Activated naive CD4-positive, alpha-beta T cell treated with anti-CD3 and anti-CD28 coated beads, Interleukin-2, amount 50 U/mL, for 16 hours (primary cell): ENCODE results near the gene IFT81.
"Not testable (repeated sequence)": the region's sequence is repeated elsewhere in the genome, so short reads cannot be mapped to it uniquely, and the experiment has no call there.

ENCODE experiments used
- DNase-seq: peaks from one replicate; pipeline ENCODE4 v3.0.0-alpha.2; 2020

Gene IFT81

DNA sequence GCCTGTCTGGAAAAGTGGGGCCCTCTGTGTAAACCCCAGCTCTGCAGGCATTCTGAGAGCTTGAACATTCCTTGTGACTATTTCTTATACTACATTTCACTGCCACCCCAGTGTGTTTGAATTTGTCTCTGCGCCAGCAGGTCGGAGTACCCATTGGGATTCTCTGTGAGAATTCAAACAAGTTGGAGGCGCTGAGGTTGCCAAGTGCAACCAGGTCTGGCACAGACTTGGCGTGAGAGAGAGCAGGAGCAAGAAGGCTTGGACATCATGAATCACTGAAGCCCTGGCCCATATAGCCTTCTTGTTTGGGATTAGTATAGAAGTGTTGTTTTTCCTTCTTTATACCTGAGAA is 123.9 kb downstream of the IFT81 start:
- DNase-seq = no peak

DNA sequence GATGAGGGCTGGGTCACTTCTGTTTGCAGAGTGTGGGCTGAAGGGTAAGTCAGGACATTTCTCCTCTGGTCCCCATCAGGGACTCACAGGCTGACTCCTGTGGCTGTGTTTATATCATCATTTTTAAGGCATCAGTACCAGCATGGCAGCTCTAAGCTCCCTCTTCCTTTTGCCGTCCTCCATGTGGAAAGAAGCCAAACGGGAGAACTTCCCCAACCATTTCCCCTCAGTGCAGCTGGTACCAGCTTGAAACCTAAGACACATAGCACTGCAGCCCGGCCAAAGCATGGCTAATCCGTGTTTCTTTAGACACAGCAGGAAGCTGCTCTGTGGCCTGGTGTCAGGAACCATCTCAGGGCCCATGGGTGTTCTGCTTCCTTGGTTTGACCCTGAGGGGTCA is 124.9 kb downstream of the IFT81 start:
- DNase-seq = no peak

DNA sequence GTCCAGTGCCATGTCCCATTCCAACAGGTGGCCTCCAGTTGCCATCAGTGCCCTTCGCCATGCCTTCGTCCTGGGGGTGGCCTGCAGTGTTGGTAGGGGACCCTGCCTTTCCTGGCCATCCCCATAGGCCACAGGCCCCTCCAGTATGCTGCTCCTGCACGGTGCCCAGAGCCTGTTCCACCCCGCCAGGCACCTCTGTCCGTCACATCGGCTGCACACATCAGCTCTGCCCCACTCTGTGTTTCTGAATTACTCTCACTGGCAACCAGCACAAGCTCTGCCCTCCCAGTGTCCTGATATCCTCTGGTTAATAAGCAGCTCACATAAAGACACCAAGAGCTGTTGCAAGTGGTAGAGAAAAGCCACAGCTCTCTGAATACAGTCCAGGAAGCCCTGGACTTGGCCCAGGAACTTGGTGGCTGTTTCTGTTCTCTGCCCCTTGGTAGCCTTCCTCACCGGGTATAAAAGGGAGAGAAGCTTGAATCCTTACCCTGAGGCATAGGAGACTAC is 125.6 kb downstream of the IFT81 start:
- no peak for DNase-seq

DNA sequence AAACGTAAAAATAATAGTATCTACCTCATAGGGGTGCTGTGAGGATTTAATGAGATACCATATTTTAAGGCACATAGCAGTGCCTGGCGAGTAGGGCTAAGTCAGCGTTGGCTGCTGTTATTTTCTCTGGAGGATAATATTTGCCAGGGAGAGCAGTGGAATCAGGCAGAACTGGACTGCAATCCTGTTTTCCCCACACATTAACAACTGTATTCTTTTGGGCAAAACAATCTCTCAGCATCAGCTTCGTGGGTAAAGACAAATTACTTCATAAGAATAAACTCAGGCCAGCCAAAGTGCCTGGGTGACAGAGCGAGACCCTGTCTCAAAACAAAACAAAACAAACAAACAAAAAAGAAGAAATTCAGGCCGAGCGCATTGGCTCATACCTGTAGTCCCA is 127.2 kb downstream of the IFT81 start:
- no peak for DNase-seq

DNA sequence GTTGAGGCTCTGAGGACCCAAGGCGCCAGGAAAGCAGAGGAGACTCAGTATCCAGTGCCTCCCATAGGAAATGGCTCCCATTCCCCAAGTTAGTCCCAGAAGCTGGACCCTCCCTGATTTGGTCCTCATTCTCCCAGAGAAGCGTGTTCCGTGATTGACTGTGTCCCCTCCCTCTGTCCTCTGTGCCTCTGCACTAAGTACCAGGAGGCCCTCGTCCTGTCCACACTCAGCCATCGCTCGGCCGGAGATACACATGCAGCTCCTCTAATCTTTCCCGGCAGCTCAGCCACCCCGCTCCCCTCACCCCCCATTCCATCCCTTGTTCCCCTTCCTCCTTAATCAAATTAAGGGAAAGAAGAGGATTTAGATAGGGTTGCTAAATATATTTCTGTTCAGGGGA is 128.6 kb downstream of the IFT81 start:
- no peak for DNase-seq

DNA sequence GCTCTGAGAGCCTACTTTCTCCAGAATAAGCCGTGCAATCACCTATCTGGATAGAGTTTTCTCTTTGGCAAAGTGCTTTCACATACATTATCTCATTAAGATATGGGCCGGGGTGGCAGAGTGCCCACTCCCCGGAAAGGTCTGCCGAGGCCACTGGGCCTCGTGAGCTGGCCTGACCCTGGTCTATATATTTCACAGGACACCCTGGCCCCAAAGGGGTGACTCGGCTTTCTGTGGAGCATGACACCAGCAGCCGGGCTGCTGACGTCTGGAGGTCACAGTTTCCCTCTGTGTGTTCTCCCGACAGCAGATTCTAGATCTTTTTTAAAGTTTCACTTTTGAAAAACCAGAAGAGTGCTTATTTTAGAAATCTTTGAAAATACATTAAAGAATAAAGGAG is 129.0 kb downstream of the IFT81 start:
- DNase-seq = no peak

DNA sequence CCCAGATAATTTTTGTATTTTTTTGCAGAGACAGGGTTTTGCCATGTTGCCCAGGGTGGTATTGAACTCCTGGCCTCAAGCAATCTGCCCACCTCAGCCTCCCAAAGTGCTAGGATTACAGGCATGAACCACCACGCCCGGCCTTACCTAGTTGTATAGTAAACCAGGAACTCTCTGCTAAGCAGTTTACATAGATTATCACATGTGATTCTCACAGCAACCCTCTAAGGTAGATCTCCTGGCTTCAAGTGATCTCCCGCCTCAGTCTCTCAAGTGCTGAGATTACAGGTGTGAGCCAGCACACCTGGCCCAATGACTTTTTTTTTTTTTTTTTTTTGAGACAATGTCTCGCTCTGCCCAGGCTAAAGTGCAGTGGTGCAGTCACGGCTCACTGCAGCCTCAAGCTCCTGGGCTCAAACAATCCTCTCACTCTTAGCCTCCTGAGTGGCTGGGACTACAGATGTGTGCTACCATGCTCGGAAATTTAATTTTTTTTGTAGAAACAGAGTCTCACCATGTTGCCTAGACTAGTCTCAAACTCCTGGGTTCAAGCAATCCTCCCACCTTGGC is 130.9 kb downstream of the IFT81 start:
- no peak for DNase-seq

DNA sequence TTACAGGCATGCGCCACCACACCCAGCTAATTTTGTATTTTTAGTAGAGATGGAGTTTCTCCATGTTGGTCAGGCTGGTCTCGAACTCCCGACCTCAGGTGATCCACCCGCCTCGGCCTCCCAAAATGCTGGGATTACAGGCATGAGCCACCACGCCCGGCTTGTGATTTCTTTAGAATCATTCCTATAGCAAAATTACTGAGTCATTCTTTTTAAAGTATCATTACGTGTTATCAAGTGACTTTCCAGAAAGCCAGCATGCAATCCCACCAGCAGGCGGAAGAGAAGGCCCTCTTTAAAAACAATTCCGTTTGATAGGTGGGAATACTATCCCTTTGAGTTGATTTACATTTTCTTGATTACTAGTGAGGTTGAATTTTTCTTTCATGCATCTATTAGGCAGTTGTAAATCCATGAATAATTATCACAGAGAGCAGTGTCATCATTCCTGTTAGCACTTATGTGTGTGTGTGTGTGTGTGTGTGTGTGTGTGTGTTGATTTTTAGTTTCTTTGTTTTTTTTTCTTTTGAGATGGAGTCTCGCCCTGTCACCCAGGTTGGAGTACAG is 131.8 kb downstream of the IFT81 start:
- not testable (repeated sequence) for DNase-seq

DNA sequence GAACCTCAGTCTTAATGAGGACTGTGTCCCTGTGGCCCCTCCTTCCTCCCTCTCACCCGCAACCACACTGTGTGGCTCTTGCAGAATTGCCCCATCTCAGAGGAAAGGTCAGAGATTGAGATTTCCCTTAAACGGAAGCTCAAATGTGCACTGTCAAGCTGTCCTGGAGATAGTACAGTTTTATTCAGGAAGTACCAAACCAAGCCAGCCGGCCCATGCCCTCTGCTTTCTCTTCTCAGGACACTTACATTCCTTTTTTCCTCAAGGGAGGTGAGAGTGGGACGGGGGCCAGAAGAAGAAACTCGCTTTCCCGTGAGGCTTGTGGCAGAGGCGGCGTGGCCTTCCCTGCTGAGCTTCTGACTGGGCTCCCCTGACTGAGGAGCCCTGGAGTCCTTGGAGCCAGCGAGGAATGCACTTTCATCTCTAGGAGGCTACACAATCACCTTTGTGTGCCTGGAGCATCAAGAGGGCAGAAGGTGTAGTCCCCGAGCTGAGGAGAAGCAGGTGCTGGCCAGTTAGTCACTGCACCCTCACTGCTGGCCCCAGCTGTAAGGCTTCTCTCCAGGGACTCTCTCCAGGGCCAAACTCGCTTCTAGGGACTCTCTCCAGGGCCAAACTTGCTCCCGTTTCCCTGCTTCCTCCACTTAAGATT is 132.7 kb downstream of the IFT81 start:
- DNase-seq = no peak

DNA sequence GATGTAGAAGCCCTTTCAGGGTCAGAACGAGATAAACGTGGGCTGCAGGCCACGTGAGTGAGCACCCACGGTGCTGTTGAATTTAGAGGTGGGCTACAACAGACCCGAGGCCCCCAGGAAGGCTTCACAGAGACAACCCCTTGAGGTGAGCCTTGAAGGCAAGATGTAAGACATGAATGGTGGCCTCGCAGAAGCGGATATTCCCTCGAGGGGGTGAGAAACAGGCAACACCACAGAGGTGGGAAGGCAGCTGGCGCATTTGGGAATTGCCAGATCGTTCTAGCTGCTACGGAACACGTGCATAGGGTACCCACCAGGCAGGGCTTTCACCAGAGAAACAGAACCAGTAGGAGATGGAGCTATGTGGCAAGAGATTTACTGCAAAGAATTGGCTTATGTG is 134.3 kb downstream of the IFT81 start:
- DNase-seq = no peak

DNA sequence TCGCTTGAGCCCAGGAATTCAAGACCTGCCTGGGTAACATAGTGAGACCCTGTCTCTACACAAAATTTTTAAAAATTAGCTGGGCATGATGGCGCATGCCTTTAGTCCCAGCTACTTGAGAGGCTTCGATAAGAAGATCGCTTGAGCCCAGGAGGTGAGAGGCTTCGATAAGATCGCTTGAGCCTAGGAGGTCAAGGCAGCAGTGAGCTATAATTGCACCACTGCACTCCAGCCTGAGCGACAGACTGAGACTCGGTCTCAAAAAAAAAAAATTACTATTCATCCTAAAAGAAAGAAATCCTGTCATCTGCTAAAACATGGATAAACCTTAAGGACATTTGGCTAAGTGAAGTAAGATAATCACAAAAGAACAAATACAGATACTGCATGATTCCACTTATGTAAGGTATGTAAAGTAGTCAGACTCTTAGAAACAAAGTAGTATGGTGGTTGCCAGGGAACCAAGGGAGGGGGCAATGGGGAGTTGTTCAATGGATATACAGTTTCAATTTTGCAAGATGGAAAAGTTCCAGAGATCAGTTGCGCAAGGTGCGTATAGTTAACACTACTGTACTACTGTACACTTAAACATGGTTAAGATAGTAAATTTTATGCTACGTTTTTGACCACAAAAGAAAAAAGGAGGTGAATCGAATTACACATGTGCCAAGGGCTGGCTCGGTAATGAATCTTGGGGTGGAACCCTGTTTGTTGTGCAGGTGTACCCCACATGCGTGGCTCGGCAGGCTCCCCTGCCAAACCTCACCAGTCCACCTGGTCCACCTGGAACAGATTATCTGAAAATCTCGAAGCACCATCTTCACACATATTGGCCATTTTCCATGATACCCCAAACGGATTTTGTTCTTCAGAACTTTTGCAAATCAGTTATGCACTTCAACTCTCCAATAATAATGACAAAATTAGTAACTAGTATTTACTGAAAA is 138.6 kb downstream of the IFT81 start:
- no peak for DNase-seq

DNA sequence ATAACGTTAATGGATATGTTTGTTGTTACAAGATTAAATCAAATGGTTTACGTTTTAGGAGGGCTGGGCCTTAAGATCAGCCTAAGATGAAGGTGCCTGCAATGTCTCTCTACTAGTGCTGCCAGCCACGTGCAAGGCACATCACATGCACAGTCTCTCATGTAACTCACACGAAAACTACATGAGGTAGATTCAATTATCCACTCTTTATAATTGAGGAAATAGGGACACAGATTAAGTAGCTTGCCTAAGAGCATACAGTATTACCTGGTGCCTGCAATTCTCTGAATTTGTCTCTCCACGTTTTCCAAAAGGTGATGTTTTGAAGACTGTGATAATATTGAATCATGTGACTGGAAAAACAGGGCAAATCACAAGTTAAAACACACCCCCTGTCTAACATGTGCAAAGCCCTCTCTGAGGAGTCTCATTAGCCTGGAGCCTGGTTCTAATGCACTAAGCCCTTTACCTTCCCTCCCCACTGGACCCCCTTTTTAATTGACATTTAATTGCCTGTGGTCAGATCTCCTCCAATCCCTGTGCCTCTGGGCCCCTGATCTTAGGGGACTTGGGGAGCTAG is 142.3 kb downstream of the IFT81 start:
- no peak for DNase-seq

DNA sequence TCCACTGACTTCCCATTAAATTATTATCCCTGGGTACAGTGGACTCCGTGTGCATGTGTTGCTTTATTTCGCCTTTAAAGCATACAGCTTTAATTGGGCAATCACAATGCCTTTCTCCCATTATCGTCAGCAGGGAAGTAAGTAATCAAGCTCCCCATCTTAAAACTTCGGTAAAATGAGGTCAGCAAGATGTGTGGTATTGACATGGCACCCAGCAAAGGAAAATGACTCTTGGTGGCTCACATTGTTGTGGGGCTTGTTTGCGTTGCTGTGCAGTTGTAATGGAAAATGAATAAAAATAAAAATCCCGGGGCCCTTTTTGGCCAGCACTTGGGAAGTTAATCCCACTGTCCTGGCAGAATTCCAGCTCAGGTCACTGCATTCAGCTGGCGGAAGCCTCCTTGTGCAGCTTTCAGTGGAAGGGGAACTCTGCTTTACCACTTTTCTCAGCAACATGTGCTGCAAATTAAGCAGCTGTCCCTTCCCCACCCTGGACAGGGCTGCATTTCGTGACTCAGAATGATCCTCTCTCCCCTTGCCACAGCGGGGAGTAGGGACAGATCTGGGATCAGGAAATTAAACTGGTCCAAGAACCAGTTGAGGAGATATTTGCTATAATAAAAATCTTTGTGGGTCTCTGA is 142.9 kb downstream of the IFT81 start:
- DNase-seq = no peak
